Lung microvascular endothelial cell (primary cell): Measurements from ENCODE around the gene TLR6. TPM values are rescaled to one million over a fixed set of nuclear protein-coding genes. Genes with fewer than 3 reads are reported as not detected.
"Not testable (repeated sequence)": the region's sequence is repeated elsewhere in the genome, so short reads cannot be mapped to it uniquely, and the experiment has no call there.

Experiments
- DNase-seq, 2 donors: peaks; one replicate each; pipeline versions ENCODE4 v3.0.0 to v3.0.0-alpha.2; 2010; ENCODE audit warnings: low read depth in 2 of 2
- total RNA-seq: library from RNA; depleted of rRNA; stranded (reverse); fragments of >200 nt; gene quantifications from 2 replicates; pipeline ENCODE4 v1.2.1, GENCODE V29; 2014

The TLR6 gene
- total RNA-seq, 1 donor from 2014 or later, result under 0.01 TPM

DNA sequence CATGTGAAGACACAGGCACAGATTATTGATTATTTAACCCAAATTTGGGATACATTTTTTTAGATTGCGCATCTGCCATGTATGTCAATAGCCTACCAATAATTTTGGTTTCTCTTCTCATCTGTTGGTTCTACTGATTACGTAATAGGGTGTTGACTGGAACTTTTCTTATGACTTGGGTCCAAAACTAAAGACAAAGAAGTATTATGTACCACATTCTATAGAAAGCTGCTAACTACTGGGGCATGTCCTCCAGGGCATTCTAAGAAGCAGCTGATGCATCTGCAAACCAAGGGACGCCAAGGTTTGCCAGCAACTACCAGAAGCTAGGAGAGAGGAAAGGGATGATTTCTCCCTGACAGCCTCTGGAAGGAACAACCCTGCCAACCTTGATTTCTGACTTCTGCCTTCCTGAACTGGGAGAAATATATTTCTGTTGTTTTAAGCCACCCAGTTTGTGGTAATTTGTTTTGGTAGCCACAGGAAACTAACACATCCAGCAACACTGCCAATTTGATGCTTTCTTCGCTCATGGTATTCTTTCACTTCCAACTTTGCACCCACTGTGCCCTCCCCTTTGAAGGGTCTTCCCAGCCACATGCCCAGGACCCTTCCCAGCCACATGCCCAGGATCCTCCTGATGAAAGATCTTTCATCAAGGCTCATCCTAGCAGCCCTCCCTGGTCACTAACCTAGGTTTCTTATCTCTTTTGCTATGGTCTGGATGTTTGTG, 36.1 kb downstream of the TLR6 start:
- DNase-seq, result no peak

DNA sequence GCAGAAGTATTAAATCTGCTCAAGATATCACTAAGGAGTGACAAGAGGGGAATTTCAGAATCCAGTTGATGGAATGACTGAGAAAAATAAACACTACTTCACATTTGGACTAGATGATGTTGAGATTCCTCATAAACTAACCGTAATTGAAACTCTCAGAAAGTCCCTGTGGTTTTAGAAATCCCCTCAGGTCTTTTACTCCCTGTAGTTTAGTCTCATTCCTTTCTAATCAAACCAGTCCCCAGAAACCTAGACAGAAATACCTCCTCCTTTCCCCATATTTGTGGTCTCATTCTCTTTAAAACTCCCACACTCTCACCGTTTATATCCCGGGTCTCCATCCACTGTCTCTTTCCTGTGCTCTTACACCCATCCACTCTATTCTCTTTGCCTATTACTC, 37.0 kb downstream of the TLR6 start:
- no peak for DNase-seq

DNA sequence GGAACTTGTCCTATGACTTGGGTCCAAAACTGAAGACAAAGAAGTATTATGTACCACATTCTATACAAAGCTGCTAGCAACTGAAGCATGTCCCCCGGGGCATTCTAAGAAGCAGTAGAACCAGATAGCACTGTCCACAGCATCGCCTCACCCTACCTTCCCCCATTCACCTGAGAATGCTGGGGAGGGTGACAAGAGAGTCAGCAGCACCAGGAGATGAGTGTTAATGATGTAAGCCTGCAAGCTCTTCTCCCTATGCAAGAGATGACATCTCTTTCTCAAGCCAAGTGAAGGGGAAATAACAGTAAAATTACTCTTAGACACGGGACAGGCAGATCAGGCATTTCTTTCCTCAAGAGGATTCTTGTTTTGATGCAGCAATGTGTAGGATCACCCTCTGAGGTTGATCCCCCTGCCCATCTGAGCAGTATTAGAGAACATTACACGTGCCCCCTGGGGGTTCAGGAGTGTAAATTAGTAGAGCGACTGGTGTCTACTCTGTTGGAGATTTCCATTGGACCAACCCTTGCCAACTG, 38.1 kb downstream of the TLR6 start:
- DNase-seq, result no peak

DNA sequence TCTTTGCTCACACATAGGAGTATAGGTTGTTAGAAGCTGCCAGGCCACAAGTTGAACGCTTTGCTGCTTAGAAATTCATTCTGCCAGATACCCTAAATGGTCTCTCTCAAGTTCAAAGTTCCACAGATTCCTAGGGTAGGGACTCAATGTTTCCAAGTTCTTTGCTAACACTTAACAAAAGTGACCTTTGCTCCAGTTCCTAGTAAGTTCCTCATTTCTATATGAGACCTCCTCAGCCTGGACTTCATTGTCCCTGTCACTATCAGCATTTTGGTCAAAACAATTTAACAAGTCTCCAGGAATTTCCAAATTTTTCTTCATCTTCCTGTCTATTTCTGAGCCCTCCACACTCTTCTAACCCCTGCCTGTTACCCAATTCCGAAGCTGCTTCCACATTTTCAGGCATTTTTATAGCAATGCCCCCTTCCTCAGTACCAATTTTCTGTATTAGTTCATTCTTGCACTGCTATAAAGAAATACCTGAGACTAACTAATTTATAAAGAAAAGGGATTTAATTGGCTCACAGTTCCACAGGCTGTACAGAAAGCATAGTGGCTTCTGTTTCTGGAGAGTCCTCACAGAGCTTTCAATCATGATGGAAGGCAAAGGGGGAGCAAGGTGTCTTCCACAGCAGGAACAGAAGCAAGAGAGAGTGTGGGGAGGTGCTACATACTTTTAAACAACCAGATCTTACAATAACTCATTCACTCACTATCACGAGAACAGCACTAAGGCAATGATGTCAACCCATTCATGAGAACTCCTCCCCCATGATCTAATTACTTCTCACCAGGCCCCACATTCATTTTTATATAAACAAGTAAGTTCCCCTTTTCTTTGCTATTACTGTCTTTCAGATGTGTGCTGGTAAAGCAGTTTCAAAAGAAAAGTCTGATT, 40.5 kb downstream of the TLR6 start:
- DNase-seq, result peak in 1 of 2 donors; percentile 48

DNA sequence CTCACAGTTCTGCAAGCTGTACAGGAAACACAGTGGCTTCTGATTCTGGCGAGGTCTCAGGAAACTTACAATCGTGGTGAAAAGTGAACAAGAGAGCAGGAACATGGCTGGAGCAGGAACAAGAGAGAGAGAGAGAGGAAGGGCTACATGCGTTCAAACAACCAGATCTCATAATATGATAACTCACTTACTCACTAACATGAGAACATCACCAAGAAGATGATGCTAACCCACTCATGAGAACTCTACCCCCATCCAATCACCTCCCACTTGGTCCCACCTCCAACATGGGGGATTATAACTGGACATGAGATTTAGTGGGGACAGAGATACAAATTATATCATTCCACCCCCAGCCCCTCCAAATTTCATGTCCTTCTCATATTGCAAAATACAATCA, 42.2 kb downstream of the TLR6 start:
- DNase-seq, result no peak

DNA sequence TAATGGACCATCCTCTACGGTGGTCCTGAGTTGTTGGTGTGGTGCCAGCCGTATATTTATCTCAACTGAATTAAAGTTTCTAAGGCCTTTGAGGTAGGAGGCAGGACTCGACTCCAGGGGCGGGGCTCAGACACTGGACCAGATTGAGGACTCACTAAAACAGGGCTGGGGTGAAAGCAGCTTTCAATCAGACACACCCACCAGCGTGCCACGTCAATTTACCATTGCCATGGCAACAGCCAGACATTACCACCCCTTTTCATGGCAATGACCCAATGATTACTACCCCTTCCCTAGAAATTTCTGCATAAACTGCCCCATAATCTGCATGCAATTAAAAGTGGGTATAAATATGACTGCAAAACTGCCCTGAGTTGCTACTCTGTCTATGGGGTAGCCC, 45.3 kb downstream of the TLR6 start:
- no peak for DNase-seq

DNA sequence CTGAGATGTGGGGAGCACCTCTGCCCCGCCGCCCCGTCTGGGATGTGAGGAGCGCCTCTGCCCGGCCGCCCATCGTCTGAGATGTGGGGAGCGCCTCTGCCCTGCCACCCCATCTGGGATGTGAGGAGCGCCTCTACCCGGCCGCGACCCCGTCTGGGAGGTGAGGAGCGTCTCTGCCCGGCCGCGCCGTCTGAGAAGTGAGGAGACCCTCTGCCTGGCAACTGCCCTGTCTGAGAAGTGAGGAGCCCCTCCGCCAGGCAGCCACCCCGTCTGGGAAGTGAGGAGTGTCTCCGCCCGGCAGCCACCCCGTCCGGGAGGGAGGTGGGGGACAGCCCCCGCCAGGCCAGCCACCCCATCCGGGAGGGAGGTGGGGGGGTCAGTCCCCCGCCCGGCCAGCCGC, 49.2 kb downstream of the TLR6 start:
- not testable (repeated sequence) for DNase-seq

DNA sequence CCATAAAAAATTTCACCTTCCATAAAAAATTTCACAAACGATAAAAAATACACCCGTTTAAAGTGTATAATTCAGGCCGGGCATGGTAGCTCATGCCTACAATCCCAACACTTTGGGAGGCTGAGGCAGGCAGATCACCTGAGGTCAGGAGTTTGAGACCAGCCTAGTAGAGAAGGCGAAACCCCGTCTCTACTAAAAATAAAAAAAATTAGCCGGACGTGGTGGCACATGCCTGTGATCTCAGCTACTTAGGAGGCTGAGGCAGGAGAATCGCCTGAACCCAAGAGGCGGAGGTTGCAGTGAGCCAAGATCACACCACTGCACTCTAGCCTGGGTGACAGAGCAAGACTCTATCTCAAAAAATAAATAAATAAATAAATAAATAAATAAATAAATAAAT, 50.4 kb downstream of the TLR6 start:
- DNase-seq, result not testable (repeated sequence)

DNA sequence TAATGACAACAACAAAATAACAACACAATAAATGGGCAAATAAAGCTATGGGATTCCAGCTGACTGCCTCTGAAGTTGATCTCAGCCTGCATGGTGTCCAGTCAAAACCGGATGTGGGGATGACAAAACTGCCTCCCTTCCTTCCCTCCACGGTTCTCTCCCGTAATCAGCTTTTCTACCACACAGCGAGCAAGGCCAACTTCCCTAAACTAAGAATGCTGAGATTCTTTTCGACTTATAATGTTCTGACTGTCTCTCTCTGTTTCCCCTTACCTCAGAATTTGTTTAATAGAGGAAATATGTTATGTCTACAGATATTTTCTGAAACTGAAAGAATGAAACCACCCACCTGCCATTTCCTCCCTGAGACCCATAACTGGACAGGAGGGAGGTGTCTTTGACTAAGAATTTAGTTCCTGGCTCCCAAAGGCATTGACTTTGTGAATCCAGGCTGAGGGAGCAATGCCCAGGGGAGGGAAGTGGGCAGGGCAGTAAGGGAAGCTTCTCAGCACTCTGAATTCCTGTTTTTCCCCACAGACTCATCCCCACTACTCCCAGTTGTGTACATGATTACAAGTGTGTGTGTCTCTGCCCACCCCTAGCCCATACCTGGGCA, 51.0 kb downstream of the TLR6 start:
- peak; percentile 53 to 59 for DNase-seq

DNA sequence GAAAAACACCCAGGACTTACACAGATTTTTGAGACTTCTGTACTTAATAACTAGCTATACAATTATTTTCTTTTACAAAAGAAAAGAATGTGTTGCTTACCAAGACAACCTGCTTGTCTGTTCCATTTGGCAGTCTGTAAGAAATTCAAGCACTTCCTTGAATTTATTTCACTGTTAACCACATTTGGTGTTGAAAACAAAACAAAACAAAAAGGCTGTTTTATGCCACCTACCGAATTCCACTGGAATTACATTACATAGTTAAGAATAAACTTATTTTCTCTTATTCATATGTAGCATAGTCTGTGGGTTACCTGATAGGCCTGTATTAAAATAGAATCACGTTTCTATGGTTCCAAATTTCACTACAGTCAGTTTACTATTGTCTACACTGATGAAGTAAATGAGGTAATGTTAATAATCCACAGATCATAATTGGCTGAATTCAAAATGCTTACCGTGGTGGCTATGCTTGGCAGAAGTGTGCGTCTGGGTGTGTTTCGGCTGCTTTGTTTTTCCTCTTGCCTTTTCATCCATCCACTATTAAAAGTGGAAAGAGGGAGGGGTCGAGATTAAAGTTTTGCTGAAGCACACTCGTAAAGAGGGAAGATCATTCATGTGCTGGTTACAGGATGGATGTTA, 51.8 kb downstream of the TLR6 start, which contains the start of gene TLR1:
TSS of gene TLR1 (minus strand) at position 138 of the 642 bp plus-strand sequence. CDS start 5,960 bp downstream, outside the sequence.
- peak; percentile 71 to 80 for DNase-seq

DNA sequence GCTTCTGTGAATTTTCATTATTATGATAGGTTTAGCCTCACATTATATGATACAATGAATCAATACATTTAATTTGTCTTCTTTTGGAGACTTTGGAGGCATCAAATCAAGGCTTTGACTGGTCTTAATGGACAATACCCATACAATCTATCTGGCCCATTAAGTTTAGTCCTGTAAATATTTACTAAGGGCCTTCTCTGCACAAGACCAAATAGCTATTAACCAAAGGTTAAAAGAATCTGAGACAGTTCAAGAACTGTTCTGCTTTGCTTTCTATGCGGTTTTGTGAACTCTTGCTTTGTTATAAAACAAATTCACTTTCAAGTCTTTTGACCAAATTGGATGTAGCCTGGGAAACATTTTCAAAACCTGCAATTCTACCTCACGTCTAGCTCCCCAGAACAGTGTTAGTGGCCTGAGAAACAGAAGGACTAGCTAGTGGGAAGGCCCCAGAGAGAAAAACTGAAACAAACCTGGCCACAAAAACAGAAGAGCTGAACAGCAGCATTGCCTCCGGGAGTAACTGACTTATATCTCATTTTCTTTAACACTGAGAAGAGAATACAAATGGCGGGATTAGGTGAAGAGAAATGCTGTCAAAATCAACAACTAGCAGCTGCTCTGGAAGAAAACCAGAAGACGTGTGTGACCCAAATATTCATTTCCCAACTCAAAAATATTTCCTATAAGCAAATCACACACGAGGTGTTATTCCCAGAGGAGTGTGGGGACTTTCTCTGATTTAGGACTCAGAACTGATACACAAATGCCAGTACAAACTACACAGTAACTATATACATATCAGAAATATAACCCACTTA, 52.6 kb downstream of the TLR6 start:
- DNase-seq, result peak; percentile 12 to 53

DNA sequence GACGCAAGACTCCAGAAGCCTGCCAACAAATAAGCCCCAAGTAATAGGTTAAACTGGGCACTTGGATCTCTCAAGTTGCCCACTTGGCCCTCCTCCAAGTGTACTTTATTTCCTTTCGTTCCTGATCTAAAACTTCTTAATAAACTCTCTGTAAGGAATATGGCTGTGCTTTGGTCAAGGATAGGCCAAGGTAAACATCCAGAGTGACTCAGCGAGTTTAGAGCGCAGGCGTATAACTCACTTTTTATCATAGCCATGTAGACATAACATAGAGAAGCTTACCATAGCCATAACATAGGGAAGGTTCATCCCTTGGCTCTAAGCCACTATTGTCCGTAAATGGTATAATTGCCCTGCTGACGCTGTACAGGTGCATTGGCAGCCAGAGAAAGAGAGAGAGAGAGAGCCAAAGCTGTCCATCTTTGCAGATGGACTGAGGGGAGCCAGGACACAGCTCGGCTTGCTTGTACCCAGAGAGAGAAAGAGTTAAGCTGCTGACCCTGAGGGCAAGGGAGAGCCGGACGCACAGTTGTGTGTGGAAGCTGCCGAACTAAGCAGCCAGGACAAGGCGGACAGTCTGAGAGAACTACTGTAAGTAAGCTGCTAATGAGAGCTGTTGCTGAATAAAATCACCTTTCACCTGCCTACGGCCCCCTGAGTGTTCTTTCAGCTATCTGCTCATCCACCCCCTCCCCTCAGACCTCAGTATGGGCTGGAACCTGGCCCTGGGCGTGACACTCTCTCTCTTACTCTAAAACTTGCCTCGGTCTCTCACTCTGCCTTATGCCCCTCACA, 53.9 kb downstream of the TLR6 start:
- no peak for DNase-seq

DNA sequence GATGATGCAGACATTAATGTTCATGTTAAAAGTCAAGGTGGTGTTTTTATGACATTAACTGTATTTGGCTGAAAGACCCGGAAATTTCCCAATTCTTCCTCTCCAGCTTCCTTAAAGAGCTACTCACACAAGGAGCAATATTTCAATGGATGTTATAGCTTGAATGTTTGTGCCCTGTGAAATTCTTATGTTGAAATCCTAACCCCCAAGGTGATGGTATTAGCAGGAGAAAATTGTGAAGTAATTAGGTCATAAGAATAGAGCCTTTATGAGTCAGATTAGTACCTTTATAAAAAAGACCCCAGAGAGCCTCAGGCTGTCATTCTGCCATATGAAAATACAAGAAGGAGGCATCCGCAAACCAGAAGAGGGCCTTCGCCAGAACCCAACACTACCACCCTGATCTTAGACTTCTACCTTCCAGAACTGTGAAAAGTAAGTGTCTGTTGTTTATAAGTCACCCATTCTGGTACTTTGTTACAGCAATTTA, 55.6 kb downstream of the TLR6 start:
- no peak for DNase-seq

DNA sequence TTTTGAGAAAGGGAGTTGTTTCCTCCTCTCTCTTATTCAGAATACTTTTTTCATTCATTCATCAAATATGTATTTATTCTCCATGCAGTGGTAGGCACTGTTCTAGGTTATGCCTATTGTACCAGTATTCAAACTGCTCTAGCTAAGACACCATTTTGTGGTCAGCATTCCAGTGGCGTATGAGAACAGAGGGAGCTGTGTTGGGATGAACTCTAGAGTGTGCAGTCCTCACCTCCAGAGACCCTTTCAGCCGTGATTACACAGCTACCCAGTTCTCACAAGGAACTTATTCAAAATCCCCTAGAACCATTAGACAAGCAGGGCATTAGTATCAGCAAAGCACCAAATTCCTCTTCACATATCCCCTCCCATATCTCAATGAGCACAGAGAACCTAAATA, 56.3 kb downstream of the TLR6 start:
- no peak for DNase-seq

DNA sequence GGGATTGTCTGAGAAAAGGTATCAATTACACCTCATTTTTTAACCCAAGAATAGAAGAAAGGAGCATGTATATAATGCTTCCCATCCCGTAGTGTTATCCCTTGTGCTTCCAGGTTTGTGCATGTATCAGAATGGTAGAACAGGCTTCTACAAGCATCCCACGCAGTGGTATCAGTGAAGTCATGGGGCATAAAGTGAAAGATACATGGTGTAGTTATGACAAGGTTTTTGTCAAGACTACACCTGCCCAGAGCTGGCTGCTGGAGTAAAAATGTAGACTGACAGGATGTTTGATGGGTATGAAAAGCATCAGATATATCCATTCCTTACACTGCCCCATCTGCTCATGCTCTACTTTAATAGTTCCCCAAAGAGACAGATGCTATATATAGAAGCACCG, 61.5 kb downstream of the TLR6 start:
- DNase-seq, result no peak

DNA sequence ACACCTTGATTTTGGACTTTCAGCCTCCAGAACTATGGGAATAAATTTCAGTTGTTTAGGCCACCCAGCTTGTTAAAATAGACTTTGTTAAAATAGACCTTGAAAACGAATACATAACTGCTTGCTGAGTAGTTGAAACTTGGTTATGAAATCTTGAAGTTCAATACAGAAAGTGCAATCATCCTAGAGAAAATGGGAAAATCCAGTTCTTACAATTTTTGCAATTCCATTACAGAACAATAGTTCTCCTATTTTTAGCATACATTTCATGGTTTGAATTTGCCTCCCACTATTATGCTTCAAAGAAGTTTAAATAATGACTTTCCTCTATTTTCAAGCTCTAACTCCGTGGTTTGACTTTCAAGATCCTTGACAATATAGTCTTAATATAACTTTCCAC, 62.6 kb downstream of the TLR6 start:
- no peak for DNase-seq

DNA sequence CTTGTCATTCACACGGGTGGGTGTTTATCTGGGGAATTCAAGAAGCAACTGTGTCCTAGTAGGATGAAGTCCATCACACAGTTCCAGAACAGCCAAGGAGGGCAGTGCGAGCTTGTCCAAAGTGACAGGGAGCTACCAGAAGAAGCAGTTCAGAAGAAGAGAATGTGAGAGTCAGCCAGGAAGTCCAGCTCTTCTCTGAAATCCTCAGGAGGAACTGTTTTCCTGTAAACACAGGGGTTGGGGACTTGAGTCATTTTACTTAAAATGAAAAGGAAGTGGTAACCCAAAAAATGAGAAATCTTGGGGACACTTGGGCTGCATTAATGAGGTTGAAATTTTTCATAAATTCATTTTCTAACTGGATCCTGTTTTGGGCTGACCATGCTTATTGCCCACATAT, 65.6 kb downstream of the TLR6 start:
- DNase-seq, result no peak

DNA sequence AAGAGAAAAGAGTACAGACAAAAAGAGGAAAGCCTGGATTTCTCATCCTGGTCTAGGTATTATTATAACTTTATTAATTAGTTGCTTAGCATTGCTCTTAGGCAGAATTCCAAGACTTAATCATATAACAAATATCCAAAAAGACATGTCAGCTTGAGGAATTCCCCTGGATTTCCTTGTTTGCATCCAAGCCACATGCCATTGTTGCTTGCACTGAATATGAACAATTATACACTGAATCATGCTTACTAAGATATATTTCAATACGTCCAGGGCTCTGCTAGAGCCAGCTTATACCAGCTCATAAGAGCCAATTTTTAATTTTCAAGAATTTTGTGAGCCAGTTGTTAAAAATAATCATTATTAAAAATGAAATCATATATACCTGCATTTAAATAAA, 68.3 kb downstream of the TLR6 start:
- peak in 1 of 2 donors; percentile 90 for DNase-seq

DNA sequence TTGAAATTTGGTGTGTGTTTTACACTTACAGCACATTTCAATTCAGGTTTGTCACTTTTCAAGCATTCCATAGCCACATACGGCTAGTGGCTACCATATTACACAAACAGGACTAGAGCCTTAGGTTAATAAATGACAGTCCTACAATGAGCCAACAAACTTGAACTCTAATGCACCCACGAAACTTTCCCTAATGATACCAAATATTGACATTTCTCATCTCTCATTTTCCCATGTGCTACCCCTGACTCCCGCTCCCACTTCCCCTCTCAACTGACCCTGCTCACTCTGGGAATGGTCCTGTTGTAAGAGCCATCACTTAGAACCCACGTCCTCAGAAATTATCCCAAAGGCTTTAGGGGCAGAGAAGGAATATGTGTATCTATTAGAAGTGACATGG, 68.9 kb downstream of the TLR6 start:
- DNase-seq, result no peak
